Measurements from ENCODE around the gene KLHDC1.

- TF ChIP-seq CTCF (IDR thresholded peaks at IDR 0.05) (no peak), POLR2A (IDR thresholded peaks at IDR 0.05) (no peak)
These were observed 6.5 kb upstream of the KLHDC1 start for GRCh38 chr14:49686425-49686824.

Data from adrenal gland (tissue), 5 donors.